ENCODE data around the gene FYTTD1. TPM values are rescaled to one million over a fixed set of nuclear protein-coding genes. Genes with fewer than 3 reads are reported as not detected.

FYTTD1 gene
- total RNA-seq, 3 donors from 2014 or later: 56.5 to 61.6 (median 56.7) TPM

DNA sequence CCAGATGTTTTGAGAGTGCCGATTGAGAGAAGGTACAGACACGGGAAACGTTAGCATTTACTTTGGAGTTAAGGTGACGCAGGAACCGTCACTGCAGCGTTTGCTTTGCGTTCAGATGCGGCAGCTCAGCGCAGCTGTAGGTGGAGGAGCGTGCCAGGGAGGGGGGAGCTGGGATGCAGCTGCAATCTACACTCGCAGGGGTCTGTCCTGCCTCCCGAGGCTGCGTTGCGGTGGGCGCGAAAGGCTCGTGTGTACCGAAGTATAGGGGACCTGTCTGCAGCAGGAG lies 425 bp upstream of the FYTTD1 start:
- no peaks in the 10 kb centered on the region for H3K9me3 ChIP-seq
- H3K4me1 ChIP-seq: peaks cover 0 to 7% of the 10 kb centered on the region in 2 donors
- TF ChIP-seq POLR2A (IDR thresholded peaks at IDR 0.05): no peak
- TF ChIP-seq POLR2AphosphoS5 (IDR thresholded peaks at IDR 0.05): no peak
- TF ChIP-seq, protein P1, sequence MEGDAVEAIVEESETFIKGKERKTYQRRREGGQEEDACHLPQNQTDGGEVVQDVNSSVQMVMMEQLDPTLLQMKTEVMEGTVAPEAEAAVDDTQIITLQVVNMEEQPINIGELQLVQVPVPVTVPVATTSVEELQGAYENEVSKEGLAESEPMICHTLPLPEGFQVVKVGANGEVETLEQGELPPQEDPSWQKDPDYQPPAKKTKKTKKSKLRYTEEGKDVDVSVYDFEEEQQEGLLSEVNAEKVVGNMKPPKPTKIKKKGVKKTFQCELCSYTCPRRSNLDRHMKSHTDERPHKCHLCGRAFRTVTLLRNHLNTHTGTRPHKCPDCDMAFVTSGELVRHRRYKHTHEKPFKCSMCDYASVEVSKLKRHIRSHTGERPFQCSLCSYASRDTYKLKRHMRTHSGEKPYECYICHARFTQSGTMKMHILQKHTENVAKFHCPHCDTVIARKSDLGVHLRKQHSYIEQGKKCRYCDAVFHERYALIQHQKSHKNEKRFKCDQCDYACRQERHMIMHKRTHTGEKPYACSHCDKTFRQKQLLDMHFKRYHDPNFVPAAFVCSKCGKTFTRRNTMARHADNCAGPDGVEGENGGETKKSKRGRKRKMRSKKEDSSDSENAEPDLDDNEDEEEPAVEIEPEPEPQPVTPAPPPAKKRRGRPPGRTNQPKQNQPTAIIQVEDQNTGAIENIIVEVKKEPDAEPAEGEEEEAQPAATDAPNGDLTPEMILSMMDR (IDR thresholded peaks at IDR 0.05): no peak
- DNase-seq (ENCODE audit: low spot score in 2 of 2): no peak
- H3K4me3 ChIP-seq: peak overlapping the region; percentile 93 to 96 (median 95)
- no peaks in the 10 kb centered on the region for H3K27me3 ChIP-seq
- intact Hi-C loops (cut with DNase I; ENCODE audit: low total_unique reads): no loop called here
- peak overlapping the region; percentile 96 to 97 for H3K27ac ChIP-seq
- H3K36me3 ChIP-seq: no peaks in the 10 kb centered on the region

DNA sequence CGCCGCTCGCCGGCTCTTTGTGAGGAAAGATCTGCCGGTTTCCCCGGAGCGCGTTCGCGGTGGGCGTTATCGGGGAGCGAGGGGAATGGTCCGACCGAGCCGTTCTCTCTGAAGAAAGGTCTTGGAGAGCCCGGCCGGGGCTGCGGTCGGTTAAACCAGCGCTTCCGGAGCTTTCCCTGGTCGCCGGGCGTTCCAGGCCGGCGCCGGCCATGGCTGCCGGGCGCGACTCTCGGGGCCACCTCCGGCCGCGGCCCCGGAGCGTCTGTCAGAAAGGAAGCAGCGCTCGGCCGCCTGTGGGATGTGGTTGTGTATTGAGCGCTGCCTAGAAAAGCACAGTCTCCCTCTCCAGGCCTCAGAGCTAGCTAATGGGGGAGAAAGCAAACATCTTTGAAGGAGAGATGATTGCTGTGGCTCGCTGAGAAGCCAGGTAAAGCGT lies 731 bp downstream of the FYTTD1 start:
- DNase-seq (ENCODE audit: low spot score in 2 of 2): peak in 1 of 2 donors; percentile 55
- Histone ChIP-seq H3K27me3 (no peaks in the 10 kb centered on the region), H3K4me1 (peaks cover 0 to 7% of the 10 kb centered on the region in 2 donors), H3K4me3 (peak overlapping the region; percentile 93 to 96 (median 95)), H3K36me3 (no peaks in the 10 kb centered on the region), H3K27ac (peak overlapping the region; percentile 96 to 97), H3K9me3 (no peaks in the 10 kb centered on the region)
- intact Hi-C loops (cut with DNase I; ENCODE audit: low total_unique reads): no loop called here
- TF ChIP-seq POLR2A (IDR thresholded peaks at IDR 0.05): peak; percentile 27
- TF ChIP-seq POLR2AphosphoS5 (IDR thresholded peaks at IDR 0.05): no peak

DNA sequence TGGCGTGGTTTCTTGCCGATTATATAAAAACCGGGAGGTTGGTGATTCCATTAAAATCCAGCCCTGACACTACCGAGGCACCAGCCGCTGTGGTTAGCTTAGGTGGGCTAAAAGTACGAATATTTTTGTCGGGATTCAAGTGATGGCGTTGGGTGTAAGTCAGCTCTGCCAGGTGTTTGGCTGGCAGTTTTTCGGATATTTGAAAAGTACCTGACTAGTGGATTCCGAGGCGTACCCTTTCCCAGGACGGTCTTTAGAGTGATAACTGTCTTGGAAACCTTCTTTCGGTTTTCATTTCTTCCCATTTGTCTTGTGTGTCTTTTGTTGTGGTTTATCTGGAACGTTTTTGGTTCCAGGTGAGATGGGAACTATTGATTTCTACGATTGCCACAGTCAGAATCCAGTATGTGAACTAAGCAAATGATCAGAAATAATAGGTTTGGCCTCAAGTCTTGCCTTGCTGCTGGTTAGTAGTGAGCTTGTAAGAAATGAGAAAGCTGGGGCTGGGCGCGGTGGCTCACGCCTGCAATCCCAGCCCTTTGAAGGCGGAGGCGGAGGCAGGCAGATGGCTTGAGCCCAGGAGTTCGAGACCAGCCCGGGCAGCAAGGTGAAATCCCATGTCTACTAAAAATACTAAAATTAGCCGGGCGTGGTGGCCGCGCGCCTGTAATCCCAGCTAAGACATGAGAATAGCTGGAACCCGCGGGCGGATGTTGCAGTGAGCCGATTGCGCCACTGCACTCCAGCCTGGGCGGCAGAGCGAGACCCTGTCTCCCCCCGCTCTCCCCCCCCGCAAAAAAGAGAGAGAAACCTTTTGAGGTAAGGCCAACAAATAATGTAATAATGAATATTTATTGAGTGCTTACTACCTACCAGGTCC lies 1.4 kb downstream of the FYTTD1 start:
- H3K4me3 ChIP-seq: peak overlapping the region; percentile 93 to 96 (median 95)
- DNase-seq (ENCODE audit: low spot score in 2 of 2): peak in 1 of 2 donors; percentile 26
- H3K27ac ChIP-seq: peak overlapping the region; percentile 96 to 97
- no peaks in the 10 kb centered on the region for H3K36me3 ChIP-seq
- H3K4me1 ChIP-seq: peaks cover 0 to 7% of the 10 kb centered on the region in 2 donors
- H3K9me3 ChIP-seq: no peaks in the 10 kb centered on the region
- TF ChIP-seq POLR2A (IDR thresholded peaks at IDR 0.05) (no peak), POLR2AphosphoS5 (IDR thresholded peaks at IDR 0.05) (peak in 2 of 3 donors; percentile 22 to 39)
- TF ChIP-seq, protein P1 (IDR thresholded peaks at IDR 0.05): no peak
- no peaks in the 10 kb centered on the region for H3K27me3 ChIP-seq
- intact Hi-C loops (cut with DNase I; ENCODE audit: low total_unique reads): no loop called here

DNA sequence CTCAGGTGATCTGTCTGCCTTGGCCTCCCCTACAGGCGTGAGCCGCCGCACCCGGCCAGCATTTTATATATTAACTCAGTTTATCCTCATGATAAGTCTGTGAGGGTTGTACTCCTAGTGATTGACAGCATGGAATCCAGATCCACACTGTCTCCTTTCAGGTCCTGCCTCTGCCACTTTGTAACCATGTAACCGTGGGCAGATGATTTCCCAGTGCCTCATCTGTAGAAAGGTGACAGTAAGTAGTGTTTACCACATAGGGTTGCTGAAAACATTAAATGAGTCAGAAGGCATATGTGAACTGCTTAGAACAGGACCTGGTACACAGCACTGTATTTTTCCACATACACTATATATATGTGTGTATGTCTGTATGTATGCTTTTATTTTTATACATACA lies 2.4 kb downstream of the FYTTD1 start:
- Histone ChIP-seq H3K36me3 (no peaks in the 10 kb centered on the region), H3K27me3 (no peaks in the 10 kb centered on the region), H3K9me3 (no peaks in the 10 kb centered on the region), H3K4me1 (peaks cover 0 to 7% of the 10 kb centered on the region in 2 donors), H3K4me3 (peak overlapping the region in 2 of 3 donors; percentile 93 to 96), H3K27ac (peak overlapping the region; percentile 96 to 97)
- no peak for TF ChIP-seq POLR2AphosphoS5 (IDR thresholded peaks at IDR 0.05)
- no peak for TF ChIP-seq POLR2A (IDR thresholded peaks at IDR 0.05)
- TF ChIP-seq, protein P1 (IDR thresholded peaks at IDR 0.05): no peak
- intact Hi-C loops (cut with DNase I; ENCODE audit: low total_unique reads): no loop called here
- DNase-seq (ENCODE audit: low spot score in 2 of 2): no peak

DNA sequence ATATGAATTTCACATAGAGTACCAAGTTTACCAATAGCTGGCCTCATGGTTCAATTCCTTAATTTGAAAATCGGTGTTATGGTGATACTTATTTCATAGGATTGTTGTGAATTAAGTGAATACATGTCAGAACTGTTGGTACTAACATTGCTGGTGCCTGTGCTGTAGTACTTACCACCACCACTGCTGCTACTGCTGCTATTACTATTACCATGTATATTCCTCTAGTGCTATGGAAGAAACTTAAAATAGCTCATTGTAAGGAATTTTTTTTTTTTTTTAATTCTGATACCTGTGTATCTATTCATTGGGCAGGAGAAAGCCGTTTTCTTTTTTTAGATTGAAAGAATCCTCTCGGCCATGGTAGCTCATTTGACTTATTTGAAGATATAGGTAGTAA lies 3.6 kb downstream of the FYTTD1 start:
- Histone ChIP-seq H3K27ac (no peak overlapping the region), H3K36me3 (no peaks in the 10 kb centered on the region), H3K4me1 (peaks cover 0 to 7% of the 10 kb centered on the region in 2 donors), H3K9me3 (no peaks in the 10 kb centered on the region), H3K27me3 (no peaks in the 10 kb centered on the region), H3K4me3 (no peak overlapping the region)
- no peak for DNase-seq (ENCODE audit: low spot score in 2 of 2)
- intact Hi-C loops (cut with DNase I; ENCODE audit: low total_unique reads): no loop called here
- no peak for TF ChIP-seq POLR2A (IDR thresholded peaks at IDR 0.05)
- TF ChIP-seq, protein P1 (IDR thresholded peaks at IDR 0.05): peak in 1 of 3 donors; percentile 22
